GM12872 (cell line): ENCODE measurements around the gene SLC27A2.

Experiments used
- TF ChIP-seq, protein P1 (sequence below): IDR thresholded peaks from 3 replicates; pipeline ENCODE4 v1.5.1; 2011; ENCODE audit warnings: low read depth, mild to moderate bottlenecking, low read length, moderate library complexity; ENCODE audit not compliant: insufficient read depth

Gene SLC27A2

DNA sequence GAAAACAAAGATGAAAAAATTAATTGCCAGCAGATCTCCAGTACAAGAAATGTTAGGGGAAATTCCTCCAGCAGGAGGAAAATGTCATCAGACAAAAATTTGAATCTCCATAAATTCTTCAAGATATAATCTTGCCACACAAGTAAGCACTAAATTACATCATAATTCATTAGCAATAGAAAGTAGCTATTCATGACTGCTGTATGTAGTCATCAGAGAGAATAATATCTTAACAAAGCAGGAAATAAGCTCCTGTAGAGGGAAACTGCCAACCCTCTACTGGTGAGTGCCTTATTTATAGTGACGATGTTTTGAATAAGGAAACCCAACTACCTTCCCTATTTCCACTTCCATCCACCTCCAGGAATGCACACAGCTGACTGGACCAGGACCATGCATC, 15.8 kb upstream of the SLC27A2 start:
- TF ChIP-seq, protein P1, sequence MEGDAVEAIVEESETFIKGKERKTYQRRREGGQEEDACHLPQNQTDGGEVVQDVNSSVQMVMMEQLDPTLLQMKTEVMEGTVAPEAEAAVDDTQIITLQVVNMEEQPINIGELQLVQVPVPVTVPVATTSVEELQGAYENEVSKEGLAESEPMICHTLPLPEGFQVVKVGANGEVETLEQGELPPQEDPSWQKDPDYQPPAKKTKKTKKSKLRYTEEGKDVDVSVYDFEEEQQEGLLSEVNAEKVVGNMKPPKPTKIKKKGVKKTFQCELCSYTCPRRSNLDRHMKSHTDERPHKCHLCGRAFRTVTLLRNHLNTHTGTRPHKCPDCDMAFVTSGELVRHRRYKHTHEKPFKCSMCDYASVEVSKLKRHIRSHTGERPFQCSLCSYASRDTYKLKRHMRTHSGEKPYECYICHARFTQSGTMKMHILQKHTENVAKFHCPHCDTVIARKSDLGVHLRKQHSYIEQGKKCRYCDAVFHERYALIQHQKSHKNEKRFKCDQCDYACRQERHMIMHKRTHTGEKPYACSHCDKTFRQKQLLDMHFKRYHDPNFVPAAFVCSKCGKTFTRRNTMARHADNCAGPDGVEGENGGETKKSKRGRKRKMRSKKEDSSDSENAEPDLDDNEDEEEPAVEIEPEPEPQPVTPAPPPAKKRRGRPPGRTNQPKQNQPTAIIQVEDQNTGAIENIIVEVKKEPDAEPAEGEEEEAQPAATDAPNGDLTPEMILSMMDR, result no peak

DNA sequence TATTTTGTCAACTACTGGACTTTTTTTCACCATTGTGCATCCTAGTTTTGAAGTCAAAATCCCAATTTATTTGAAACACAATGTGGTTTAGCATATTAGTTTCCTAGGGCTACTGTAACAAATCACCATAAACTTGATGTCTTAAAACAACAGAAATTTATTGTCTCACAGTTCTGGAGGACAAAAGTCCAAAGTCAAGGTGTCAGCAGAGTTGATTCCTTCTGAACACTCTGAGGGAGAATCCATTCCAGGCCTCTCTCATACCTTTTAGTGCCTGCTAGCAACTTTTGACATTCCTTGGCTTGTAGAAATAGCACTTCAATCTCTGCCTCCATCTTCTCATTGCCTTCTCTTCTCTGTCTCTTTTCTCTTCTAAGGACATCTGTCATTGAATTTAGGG, 14.9 kb upstream of the SLC27A2 start:
- TF ChIP-seq, protein P1, result no peak

DNA sequence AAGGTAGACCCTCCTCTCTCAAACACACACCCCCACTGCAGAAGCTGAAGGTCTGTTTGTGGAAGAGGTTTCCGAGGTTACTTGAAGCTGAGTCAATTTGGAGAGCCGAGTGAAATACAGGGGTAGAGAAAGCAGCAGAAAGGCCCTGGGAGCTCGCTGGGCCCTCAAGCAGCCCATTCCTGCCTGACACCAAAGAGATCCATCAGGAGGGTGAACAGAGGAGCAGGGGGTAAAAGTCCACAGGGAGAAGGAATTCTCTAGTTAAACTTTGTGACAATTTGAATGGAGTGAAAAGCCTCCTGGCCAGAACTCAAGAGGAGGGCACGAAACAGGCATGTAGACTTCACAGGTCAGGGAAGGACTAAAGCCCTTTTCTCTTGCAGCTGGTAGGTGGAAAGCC, 13.6 kb upstream of the SLC27A2 start:
- TF ChIP-seq, protein P1, result no peak

DNA sequence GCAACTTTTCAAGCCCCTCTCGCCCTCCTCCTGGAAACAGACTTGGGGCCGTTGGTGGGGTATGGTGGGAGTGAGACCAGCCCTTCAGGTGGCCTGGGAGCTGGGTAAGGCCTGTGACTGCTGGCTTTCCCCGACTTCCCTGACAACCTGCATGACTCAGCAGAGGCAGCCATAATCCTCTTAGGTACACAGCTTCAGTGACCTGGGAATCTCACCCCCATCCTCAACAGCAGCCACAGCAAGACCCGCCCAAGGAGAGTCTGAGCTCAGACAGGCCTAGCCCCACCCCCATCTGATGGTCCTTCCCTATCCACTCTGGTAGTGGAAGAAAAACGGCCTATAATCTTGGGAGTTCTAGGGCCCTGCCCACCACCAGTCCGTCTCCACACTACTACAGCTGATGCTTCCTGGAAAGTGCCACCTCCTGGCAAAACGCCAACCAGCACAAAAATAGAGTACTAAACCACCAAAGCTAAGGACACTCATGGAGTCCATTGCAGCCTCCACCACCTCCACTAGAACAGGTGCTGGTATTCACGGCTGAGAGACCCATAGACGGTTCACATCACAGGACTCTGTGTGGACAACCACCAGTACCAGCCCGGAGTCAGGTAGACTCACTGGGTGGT, 13.1 kb upstream of the SLC27A2 start:
- TF ChIP-seq, protein P1, result no peak

DNA sequence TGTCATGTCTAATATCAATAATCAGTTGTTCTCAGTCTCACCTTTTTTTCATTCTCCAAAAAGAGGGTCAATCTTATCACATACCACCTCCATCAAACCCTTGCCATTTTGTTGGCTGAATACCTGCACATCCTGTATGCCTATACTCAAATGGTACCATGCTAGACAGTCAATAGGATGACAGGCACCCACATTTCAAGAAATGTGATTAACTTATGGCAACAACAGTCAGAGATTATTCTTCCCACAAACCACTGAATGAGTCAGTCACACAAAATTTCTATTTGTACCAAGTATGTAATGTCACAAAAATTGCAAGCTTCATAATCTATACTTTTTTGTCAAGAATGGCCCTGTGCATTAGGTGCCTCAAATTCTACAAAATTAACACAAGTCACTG, 5.1 kb upstream of the SLC27A2 start:
- TF ChIP-seq, protein P1, result no peak

DNA sequence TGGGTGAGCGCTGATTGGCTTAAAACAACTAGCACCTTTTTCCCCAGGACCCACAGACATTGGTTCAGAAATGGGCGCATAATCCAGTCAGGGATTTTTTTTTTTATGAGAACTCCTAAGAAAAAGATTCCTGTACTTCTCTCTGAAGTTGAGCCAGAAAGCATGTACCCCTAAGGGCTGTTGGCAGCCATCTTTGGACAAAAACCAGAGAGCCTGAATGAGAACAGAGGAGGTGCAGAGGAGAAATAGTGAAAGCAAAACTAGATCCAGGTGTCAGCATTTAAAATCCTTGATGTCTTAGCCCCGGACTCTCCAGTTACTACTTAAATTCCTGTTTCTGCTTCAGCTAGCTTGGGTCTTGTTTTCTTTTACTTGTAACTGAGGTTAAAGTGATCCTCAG, 1.9 kb upstream of the SLC27A2 start:
- TF ChIP-seq, protein P1, result no peak

DNA sequence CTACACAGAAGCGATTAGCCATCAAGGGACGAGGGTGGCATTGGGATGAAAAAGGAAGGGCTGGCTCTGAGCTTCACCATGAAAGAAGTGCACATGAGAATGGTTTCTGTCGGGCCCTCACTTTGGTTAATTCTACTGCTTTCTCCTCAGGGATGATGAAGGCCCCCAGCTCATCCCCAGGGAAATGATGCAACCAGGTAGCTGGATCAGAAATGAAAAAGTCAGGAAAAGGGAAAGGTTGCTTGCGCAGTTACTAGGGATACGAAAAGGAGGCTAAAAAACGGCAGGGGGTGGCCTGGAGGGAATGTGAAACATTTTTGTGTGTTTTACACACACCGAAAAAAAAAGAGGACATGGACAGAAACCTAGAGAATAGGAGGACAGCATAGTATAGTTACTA, 1.4 kb upstream of the SLC27A2 start:
- TF ChIP-seq, protein P1, result no peak
